ENCODE measurements around the gene APBB1. TPM values are rescaled to one million over a fixed set of nuclear protein-coding genes. Genes with fewer than 3 reads are reported as not detected.

The APBB1 gene
- total RNA-seq, 6 experiments from 2014 or later: 32.3 to 38.7 (median 35.4) TPM

GRCh38 chr11:6385046-6385777 lies 33.7 kb downstream of the APBB1 start:
- no peak for TF ChIP-seq CTCF (IDR thresholded peaks at IDR 0.05)
- DNase-seq: no peak
- peaks cover 8% of the 10 kb centered on the region for H3K27me3 Mint-ChIP-seq (ENCODE audit: insufficient read depth)
- H3K4me1 Mint-ChIP-seq (ENCODE audit: low read depth): peaks cover 30% of the 10 kb centered on the region
- H3K4me3 Mint-ChIP-seq: no peak overlapping the region
- no peak overlapping the region for H3K27ac Mint-ChIP-seq
- no peaks in the 10 kb centered on the region for H3K9me3 Mint-ChIP-seq
- H3K36me3 Mint-ChIP-seq (ENCODE audit: low read depth): no peaks in the 10 kb centered on the region

GRCh38 chr11:6378640-6378989 lies 40.3 kb downstream of the APBB1 start:
- no peak for TF ChIP-seq CTCF (IDR thresholded peaks at IDR 0.05)
- no peaks in the 10 kb centered on the region for H3K36me3 Mint-ChIP-seq (ENCODE audit: low read depth)
- no peak overlapping the region for H3K27ac Mint-ChIP-seq
- H3K9me3 Mint-ChIP-seq: no peaks in the 10 kb centered on the region
- H3K4me1 Mint-ChIP-seq (ENCODE audit: low read depth): no peaks in the 10 kb centered on the region
- H3K27me3 Mint-ChIP-seq (ENCODE audit: insufficient read depth): peaks cover 10% of the 10 kb centered on the region
- DNase-seq: no peak
- H3K4me3 Mint-ChIP-seq: no peak overlapping the region

GRCh38 chr11:6377902-6378639 lies 40.8 kb downstream of the APBB1 start:
- Mint-ChIP-seq H3K9me3 (no peaks in the 10 kb centered on the region), H3K27ac (no peak overlapping the region)

GRCh38 chr11:6371825-6372224 lies 47.1 kb downstream of the APBB1 start:
- Mint-ChIP-seq H3K4me1 (ENCODE audit: low read depth) (no peaks in the 10 kb centered on the region), H3K27me3 (ENCODE audit: insufficient read depth) (peaks cover 7% of the 10 kb centered on the region), H3K4me3 (no peak overlapping the region), H3K9me3 (no peaks in the 10 kb centered on the region), H3K27ac (no peak overlapping the region), H3K36me3 (ENCODE audit: low read depth) (no peaks in the 10 kb centered on the region)
- no peak for TF ChIP-seq CTCF (IDR thresholded peaks at IDR 0.05)
- no peak for DNase-seq

More at GRCh38 chr11:6377902-6378639, 40.8 kb downstream of the APBB1 start:
- Mint-ChIP-seq H3K36me3 (ENCODE audit: low read depth) (no peaks in the 10 kb centered on the region), H3K4me1 (ENCODE audit: low read depth) (no peaks in the 10 kb centered on the region), H3K4me3 (no peak overlapping the region), H3K27me3 (ENCODE audit: insufficient read depth) (peaks cover 10% of the 10 kb centered on the region)
- DNase-seq: no peak
- TF ChIP-seq CTCF (IDR thresholded peaks at IDR 0.05): no peak

GRCh38 chr11:6365659-6366058 lies 53.2 kb downstream of the APBB1 start:
- Mint-ChIP-seq H3K4me3 (no peak overlapping the region), H3K9me3 (no peaks in the 10 kb centered on the region), H3K27ac (no peak overlapping the region), H3K36me3 (ENCODE audit: low read depth) (no peaks in the 10 kb centered on the region), H3K27me3 (ENCODE audit: insufficient read depth) (no peaks in the 10 kb centered on the region), H3K4me1 (ENCODE audit: low read depth) (0 out of 2 replicates have a peak, but pooled peaks cover 5% of the 10 kb centered on the region)
- no peak for TF ChIP-seq CTCF (IDR thresholded peaks at IDR 0.05)
- no peak for DNase-seq

All from HFFc6 (cell line).